IMR-90 (cell line): ENCODE measurements around the gene ASXL1.

Experiments used
- BHLHE40 ChIP-seq: fragments of 150-350 bp; IDR thresholded peaks from 2 replicates; pipeline ENCODE4 v1.6.1; 2016; ENCODE audit warnings: mild to moderate bottlenecking, low read depth, low read length
- CEBPB ChIP-seq: IDR thresholded peaks from 2 replicates; pipeline ENCODE4 v1.6.1; 2012; ENCODE audit warnings: low read depth, low read length, improper control_type of control experiment
- FOS ChIP-seq: fragments of 150-350 bp; IDR thresholded peaks from 2 replicates; pipeline ENCODE4 v1.6.1; 2016; ENCODE audit warnings: low read depth, low read length
- POLR2A ChIP-seq: IDR thresholded peaks from 2 replicates; pipeline ENCODE4 v1.6.1; 2012; ENCODE audit warnings: mild to moderate bottlenecking, low read depth, low read length
- RAD21 ChIP-seq: IDR thresholded peaks from 2 replicates; pipeline ENCODE4 v1.6.1; 2012; ENCODE audit warnings: low read length, improper control_type of control experiment
- TF ChIP-seq, protein P1 (sequence below): conservative IDR thresholded peaks from 2 replicates; pipeline ENCODE4 v1.5.1; 2012; ENCODE audit warnings: mild to moderate bottlenecking, low read depth, low read length, improper control_type of control experiment

- TF ChIP-seq, protein P1, sequence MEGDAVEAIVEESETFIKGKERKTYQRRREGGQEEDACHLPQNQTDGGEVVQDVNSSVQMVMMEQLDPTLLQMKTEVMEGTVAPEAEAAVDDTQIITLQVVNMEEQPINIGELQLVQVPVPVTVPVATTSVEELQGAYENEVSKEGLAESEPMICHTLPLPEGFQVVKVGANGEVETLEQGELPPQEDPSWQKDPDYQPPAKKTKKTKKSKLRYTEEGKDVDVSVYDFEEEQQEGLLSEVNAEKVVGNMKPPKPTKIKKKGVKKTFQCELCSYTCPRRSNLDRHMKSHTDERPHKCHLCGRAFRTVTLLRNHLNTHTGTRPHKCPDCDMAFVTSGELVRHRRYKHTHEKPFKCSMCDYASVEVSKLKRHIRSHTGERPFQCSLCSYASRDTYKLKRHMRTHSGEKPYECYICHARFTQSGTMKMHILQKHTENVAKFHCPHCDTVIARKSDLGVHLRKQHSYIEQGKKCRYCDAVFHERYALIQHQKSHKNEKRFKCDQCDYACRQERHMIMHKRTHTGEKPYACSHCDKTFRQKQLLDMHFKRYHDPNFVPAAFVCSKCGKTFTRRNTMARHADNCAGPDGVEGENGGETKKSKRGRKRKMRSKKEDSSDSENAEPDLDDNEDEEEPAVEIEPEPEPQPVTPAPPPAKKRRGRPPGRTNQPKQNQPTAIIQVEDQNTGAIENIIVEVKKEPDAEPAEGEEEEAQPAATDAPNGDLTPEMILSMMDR, result 0 out of 2 replicates have a peak, but pooled peaks have one; percentile 6
- TF ChIP-seq FOS (no peak), POLR2A (no peak; the same call in 1 of the 2 replicates), RAD21 (0 out of 2 replicates have a peak, but pooled peaks have one; percentile 0), BHLHE40 (no peak), CEBPB (no peak)
Measured at GRCh38 chr20:32474967-32475811, 117.1 kb downstream of the ASXL1 start.
